Chondrocyte (in vitro differentiated cells): ENCODE results near the gene MTFP1. TPM values are rescaled to one million over a fixed set of nuclear protein-coding genes. Genes with fewer than 3 reads are reported as not detected.

Source experiments
- DNase-seq: peaks from one replicate; pipeline ENCODE4 v3.0.0; 2021; ENCODE audit warnings: mixed read lengths, low spot score
- H3K27ac Mint-ChIP-seq: one replicate; pipeline ENCODE4 v1.8.0; 2021; ENCODE audit warnings: mild to moderate bottlenecking, moderate library complexity, mixed read lengths; ENCODE audit not compliant: unreplicated experiment
- H3K27me3 Mint-ChIP-seq: 2 replicates; pipeline ENCODE4 v1.8.0; 2021; ENCODE audit warnings: low read depth, mixed read lengths
- H3K36me3 Mint-ChIP-seq: 2 replicates; pipeline ENCODE4 v1.8.0; 2021; ENCODE audit warnings: low read depth, mixed read lengths
- H3K4me1 Mint-ChIP-seq: 2 replicates; pipeline ENCODE4 v1.8.0; 2021; ENCODE audit warnings: low read depth, mild to moderate bottlenecking, mixed read lengths
- H3K4me3 Mint-ChIP-seq: one replicate; pipeline ENCODE4 v1.8.0; 2021; ENCODE audit warnings: mild to moderate bottlenecking, moderate library complexity, mixed read lengths; ENCODE audit not compliant: unreplicated experiment
- H3K9me3 Mint-ChIP-seq: 2 replicates; pipeline ENCODE4 v1.8.0; 2021; ENCODE audit warnings: low read depth, mixed read lengths
- CTCF ChIP-seq: fragments of 200-600 bp; sonication (generic); IDR thresholded peaks from 2 replicates; pipeline ENCODE4 v1.5.0; 2021; ENCODE audit warnings: antibody characterized with exemption, mild to moderate bottlenecking, moderate library complexity
- total RNA-seq: library from RNA; stranded (reverse); gene quantifications from 3 replicates; pipeline ENCODE4 v1.2.1, GENCODE V29; 2021

MTFP1 gene
- total RNA-seq, 1 donor from 2014 or later, result 12.1 TPM

DNA sequence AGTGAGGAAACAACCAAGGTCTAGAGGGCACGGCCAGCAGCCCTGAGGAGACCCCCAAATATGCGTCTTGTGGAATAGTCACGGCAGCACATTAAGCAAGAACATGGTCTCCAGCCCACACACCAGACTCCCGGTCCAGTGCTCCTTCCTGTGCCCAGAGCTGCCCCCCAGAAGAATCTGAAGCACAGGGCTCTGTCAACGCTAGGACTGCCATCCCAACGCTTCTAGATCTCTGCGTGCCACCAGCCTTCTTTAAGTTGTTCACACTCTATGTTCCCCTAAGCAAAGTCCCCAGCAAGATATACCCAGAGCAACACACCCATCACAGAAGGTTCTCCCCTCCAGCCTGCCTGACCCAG is 32.3 kb upstream of the MTFP1 start:
- TF ChIP-seq CTCF, result no peak
- H3K4me1 Mint-ChIP-seq, result peaks cover 21% of the 10 kb centered on the region
- no peak overlapping the region for H3K27ac Mint-ChIP-seq
- H3K27me3 Mint-ChIP-seq, result no peaks in the 10 kb centered on the region
- no peaks in the 10 kb centered on the region for H3K36me3 Mint-ChIP-seq
- H3K9me3 Mint-ChIP-seq, result no peaks in the 10 kb centered on the region
- no peak overlapping the region for H3K4me3 Mint-ChIP-seq
- no peak for DNase-seq

GRCh38 chr22:30393885-30394284 is 31.7 kb upstream of the MTFP1 start:
- Mint-ChIP-seq H3K9me3 (no peaks in the 10 kb centered on the region), H3K27ac (no peak overlapping the region), H3K27me3 (no peaks in the 10 kb centered on the region), H3K36me3 (no peaks in the 10 kb centered on the region), H3K4me1 (peaks cover 27% of the 10 kb centered on the region), H3K4me3 (no peak overlapping the region)
- DNase-seq, result no peak
- TF ChIP-seq CTCF, result no peak

DNA sequence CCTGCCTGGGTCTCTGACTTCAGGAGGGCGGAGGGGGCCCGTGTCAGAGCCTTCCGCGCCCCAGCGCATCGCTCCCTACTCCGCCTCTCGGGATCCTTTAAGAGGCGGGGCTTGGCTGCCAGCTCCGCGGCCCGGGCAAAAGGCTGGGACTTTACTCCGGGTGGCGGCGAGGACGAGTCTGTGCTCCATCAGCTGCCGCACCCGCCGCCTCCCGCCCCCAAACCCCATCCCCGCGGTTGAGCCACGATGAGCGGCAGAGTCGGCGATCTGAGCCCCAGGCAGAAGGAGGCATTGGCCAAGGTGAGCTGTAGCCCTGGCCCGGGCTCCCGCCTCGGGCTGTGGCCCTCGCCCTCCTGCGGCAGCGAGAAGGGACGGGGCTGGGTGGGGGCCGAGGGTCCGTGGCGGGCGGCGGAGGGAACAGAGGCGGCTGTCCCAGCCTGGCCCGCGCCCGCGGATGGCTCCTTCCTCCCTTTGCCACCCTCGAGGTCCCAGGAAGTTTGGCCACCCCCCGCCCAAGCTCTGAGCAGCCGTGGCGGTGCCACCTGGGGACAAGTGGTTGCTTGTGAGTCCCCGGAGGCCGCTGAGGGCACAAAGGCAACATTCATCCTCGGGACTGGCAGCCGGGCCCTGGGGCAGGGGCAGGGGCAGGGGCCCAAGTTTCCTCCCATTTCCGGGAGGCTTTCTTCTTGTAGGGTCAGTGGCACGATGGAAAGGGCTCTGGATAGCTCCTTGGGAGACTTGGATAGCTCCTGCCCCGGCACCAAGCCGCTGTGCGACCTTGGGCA is 28.5 kb upstream of the MTFP1 start, which contains the start of gene SEC14L2:
TSS of gene SEC14L2 (plus strand) at position 148 of the 785 bp plus-strand sequence. CDS start at position 247, 99 bp downstream.
- no peaks in the 10 kb centered on the region for H3K9me3 Mint-ChIP-seq
- H3K4me3 Mint-ChIP-seq, result peak within 1 kb of the TSS; percentile 87
- TF ChIP-seq CTCF, result no peak
- H3K27me3 Mint-ChIP-seq, result no peaks in the 10 kb centered on the region
- no peaks in the 10 kb centered on the region for H3K36me3 Mint-ChIP-seq
- DNase-seq, result no peak
- peaks cover 31% of the 10 kb centered on the region for H3K4me1 Mint-ChIP-seq
- no peak within 1 kb of the TSS for H3K27ac Mint-ChIP-seq

DNA sequence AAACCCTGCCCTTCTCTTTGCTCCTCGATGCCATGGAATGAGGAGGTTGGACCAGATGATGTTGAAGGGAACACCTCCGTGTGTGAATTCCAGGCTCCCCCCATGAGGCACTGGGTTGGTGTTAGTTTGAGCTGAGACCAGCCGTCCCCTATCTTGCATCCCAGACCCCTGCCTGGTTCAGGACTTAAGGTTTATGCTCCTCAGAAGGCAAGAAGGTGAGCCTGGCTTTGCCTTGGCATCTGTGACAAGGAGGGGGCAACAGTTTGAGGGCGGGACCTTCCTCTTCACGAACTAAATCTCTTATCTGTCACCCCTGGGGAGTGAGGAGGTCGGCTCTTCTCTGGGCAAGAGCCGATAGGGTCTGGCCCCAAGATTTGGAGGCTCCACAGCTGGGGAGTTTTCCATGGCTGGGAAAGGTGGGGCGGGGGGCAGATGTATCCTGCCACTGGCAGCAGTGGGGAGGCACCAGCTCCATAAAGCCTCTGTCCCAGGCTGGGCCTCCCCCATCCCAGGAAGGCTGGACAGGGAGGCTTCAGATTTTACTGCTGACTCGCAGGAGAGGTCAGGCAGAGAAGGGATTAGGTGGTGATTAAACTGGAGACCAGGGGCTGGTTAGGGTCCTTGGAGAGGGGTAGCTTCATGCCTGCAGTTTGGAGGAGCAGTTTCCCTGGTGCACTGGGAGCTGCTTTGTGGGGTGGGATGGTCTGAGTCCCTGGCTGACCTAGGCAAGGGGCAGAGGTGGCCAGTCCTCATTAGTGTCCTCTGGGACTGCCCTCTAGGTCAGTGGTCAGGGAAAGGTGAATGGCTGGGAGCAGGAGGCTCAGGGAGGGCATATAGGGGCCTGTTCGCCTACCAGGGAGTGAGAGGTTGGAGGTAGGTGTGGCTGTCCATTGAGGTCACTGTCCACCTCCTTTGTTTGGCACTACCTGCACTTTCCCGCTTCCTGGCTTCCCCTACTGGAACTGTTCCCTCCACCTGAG is 27.6 kb upstream of the MTFP1 start:
- H3K27ac Mint-ChIP-seq, result no peak overlapping the region
- peaks cover 33% of the 10 kb centered on the region for H3K4me1 Mint-ChIP-seq

More for the DNA sequence above, 27.6 kb upstream of the MTFP1 start:
- Mint-ChIP-seq H3K27me3 (no peaks in the 10 kb centered on the region), H3K4me3 (peak overlapping the region; percentile 87), H3K36me3 (no peaks in the 10 kb centered on the region), H3K9me3 (no peaks in the 10 kb centered on the region)
- DNase-seq, result no peak
- TF ChIP-seq CTCF, result no peak
